HFF-Myc (cell line): Measurements from ENCODE around the gene NXF1.
"Not testable (repeated sequence)": the region's sequence is repeated elsewhere in the genome, so short reads cannot be mapped to it uniquely, and the experiment has no call there.

Experiments
- DNase-seq: peaks from one replicate; pipeline ENCODE4 v3.0.0-alpha.2; 2011; ENCODE audit warnings: low read depth; ENCODE audit errors: extremely low read depth
- H3K4me3 ChIP-seq: replicated peaks from 2 replicates; pipeline ENCODE4 v1.5.1; 2011; ENCODE audit warnings: low read depth, mild to moderate bottlenecking, control low read depth, low read length
- CTCF ChIP-seq: IDR thresholded peaks from 2 replicates; pipeline ENCODE4 v1.5.1; 2012; ENCODE audit warnings: mild to moderate bottlenecking, low read depth, low read length, control low read depth; ENCODE audit errors: missing control alignments

The NXF1 gene

GRCh38 chr11:62850911-62851806 is 45.9 kb upstream of the NXF1 start:
- DNase-seq = no peak
- H3K4me3 ChIP-seq = no peak overlapping the region
- no peak for TF ChIP-seq CTCF

GRCh38 chr11:62847767-62848314 is 42.6 kb upstream of the NXF1 start:
- TF ChIP-seq CTCF = no peak
- no peak overlapping the region for H3K4me3 ChIP-seq
- DNase-seq = no peak

GRCh38 chr11:62846177-62846576 is 40.9 kb upstream of the NXF1 start:
- no peak for DNase-seq
- TF ChIP-seq CTCF = no peak
- H3K4me3 ChIP-seq = no peak overlapping the region

GRCh38 chr11:62844154-62844553 is 38.9 kb upstream of the NXF1 start:
- DNase-seq = no peak
- H3K4me3 ChIP-seq = no peak overlapping the region
- TF ChIP-seq CTCF = no peak

- TF ChIP-seq CTCF = no peak
- no peak for DNase-seq
These were observed 38.2 kb upstream of the NXF1 start for GRCh38 chr11:62843466-62843865.

GRCh38 chr11:62842891-62843290 is 37.7 kb upstream of the NXF1 start:
- DNase-seq, H3K4me3 ChIP-seq: not testable (repeated sequence)

More at GRCh38 chr11:62843466-62843865, 38.2 kb upstream of the NXF1 start:
- no peak overlapping the region for H3K4me3 ChIP-seq

GRCh38 chr11:62842171-62842741 is 37.0 kb upstream of the NXF1 start:
- no peak for TF ChIP-seq CTCF
- peak overlapping the region; percentile 36 for H3K4me3 ChIP-seq
- DNase-seq = no peak
